Ascending aorta (tissue), 2 donors: ENCODE results near the gene OR7A5. TPM values are rescaled to one million over a fixed set of nuclear protein-coding genes. Genes with fewer than 3 reads are reported as not detected.

Experiments used
- DNase-seq, 2 donors: peaks; one replicate each; pipeline ENCODE4 v3.0.0-alpha.2; 2019; ENCODE audit warnings: low spot score in 2 of 2
- H3K27ac ChIP-seq, 2 donors: fragments of 200-600 bp; sonication (generic); one replicate each; pipeline ENCODE4 v1.5.1; 2016 to 2017; ENCODE audit warnings: mild to moderate bottlenecking in 1 of 2
- H3K27me3 ChIP-seq: fragments of 200-600 bp; sonication (generic); one replicate; pipeline ENCODE4 v1.5.1; 2017
- H3K36me3 ChIP-seq, 2 donors: fragments of 200-600 bp; sonication (generic); one replicate each; pipeline ENCODE4 v1.5.1; 2016
- H3K4me1 ChIP-seq, 2 donors: fragments of 200-600 bp; sonication (generic); one replicate each; pipeline ENCODE4 v1.5.1; 2016 to 2017; ENCODE audit warnings: mild to moderate bottlenecking in 1 of 2
- H3K4me3 ChIP-seq, 2 donors: fragments of 200-600 bp; sonication (generic); one replicate each; pipeline ENCODE4 v1.5.1; 2016 to 2017; ENCODE audit warnings: mild to moderate bottlenecking in 1 of 2
- H3K9me3 ChIP-seq, 2 donors: fragments of 200-600 bp; sonication (generic); one replicate each; pipeline ENCODE4 v1.5.1; 2016
- CTCF ChIP-seq, 3 experiments: fragments of 200-600 bp in 2 of 3; fragments of 450-650 bp in 1 of 3; sonication (generic) in 2 of 3; IDR thresholded peaks; one replicate each; pipeline ENCODE4 v1.5.1; 2016 to 2019; ENCODE audit warnings: antibody characterized with exemption in 3 of 3, mild to moderate bottlenecking in 1 of 3, moderate library complexity in 1 of 3
- intact Hi-C: fragments of 100-400 bp; cut with DNase I; formaldehyde crosslinking; loops from one replicate; pipeline ENCODE4 v1.15.1; 2023
- total RNA-seq: library from RNA; depleted of rRNA; stranded (reverse); fragments of >200 nt; gene quantifications from one replicate; pipeline ENCODE4 v1.1.0, GENCODE V29; 2016

Gene OR7A5
- total RNA-seq, 1 donor from 2014 or later: not detected

DNA sequence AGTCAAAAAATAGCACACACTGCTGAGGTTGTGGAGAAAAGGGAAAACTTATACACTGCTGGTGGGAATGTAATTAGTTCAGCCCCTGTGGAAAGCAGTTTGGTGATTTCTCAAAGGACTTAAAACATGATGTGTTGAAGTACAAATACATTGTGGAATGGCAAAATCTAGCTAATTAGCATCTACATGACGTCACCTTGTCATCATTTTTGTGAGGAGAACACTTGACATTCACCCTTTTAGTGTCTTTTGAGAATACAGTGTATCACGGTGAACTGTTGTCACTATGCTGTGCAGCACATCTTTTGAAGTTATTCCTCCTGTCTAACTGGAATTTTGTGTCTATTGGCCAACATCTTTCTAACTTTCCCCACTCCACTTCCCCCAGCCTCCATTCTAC is 8.2 kb upstream of the OR7A5 start:
- H3K4me3 ChIP-seq: no peak overlapping the region
- no peak overlapping the region for H3K27ac ChIP-seq
- no peaks in the 10 kb centered on the region for H3K27me3 ChIP-seq
- H3K36me3 ChIP-seq: no peaks in the 10 kb centered on the region
- no peak for DNase-seq
- H3K9me3 ChIP-seq: no peaks in the 10 kb centered on the region
- intact Hi-C loops: no loop called here
- no peak for TF ChIP-seq CTCF (IDR thresholded peaks at IDR 0.05)
- no peaks in the 10 kb centered on the region for H3K4me1 ChIP-seq

DNA sequence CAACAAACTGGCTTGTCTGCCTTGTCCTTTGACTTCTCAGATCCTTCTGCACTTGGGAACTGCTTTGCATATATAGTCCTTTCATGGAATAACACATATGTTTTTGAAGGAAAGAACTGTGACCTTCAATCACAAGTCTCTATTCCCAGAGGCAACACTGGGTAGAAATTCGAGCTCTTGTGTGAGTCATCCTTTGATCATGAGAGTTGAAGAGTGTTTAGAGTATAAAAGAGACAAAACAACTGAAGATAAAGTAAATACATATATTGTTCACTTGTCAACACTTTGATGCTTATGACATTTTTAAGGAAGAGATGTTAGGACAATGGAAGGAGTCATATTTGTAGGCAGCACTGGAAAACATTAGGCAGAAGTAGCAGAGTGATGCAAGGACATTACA is 5.2 kb upstream of the OR7A5 start:
- Histone ChIP-seq H3K27ac (no peak overlapping the region), H3K36me3 (no peaks in the 10 kb centered on the region), H3K4me3 (no peak overlapping the region), H3K27me3 (no peaks in the 10 kb centered on the region), H3K9me3 (no peaks in the 10 kb centered on the region), H3K4me1 (no peaks in the 10 kb centered on the region)
- TF ChIP-seq CTCF (IDR thresholded peaks at IDR 0.05): no peak
- intact Hi-C loops: no loop called here
- DNase-seq: no peak

DNA sequence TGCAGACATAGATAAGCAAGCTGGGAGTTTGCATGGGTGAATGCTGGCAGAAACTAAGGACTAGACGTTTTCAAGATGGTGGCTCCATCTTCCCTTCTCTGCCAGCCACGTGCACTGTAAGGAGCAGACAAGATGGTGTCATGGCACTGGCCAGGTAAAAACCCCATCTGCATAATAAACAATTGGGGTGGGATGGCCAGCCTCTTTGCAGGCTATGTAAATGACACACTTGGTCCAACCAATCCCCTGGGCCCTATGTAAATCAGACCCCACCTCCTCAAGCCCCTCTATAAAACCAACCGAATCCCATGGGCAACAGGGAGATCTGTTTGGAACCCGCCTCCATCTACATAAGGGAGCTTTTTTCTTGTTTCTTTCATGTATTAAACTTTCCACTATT is 2.4 kb upstream of the OR7A5 start:
- intact Hi-C loops: no loop called here
- TF ChIP-seq CTCF (IDR thresholded peaks at IDR 0.05): no peak
- Histone ChIP-seq H3K27me3 (no peaks in the 10 kb centered on the region), H3K36me3 (no peaks in the 10 kb centered on the region), H3K4me1 (no peaks in the 10 kb centered on the region), H3K27ac (no peak overlapping the region), H3K4me3 (no peak overlapping the region), H3K9me3 (no peaks in the 10 kb centered on the region)
- DNase-seq: no peak

GRCh38 chr19:14830702-14831101 is 4.3 kb downstream of the OR7A5 start:
- Histone ChIP-seq H3K27ac (no peak overlapping the region), H3K4me3 (no peak overlapping the region), H3K27me3 (no peaks in the 10 kb centered on the region), H3K4me1 (no peaks in the 10 kb centered on the region), H3K9me3 (no peaks in the 10 kb centered on the region), H3K36me3 (no peaks in the 10 kb centered on the region)
- intact Hi-C loops: no loop called here
- no peak for TF ChIP-seq CTCF (IDR thresholded peaks at IDR 0.05)
- DNase-seq: no peak

- no peaks in the 10 kb centered on the region for H3K36me3 ChIP-seq
- H3K4me3 ChIP-seq: no peak overlapping the region
- no peak for DNase-seq
- no peaks in the 10 kb centered on the region for H3K4me1 ChIP-seq
- no peak overlapping the region for H3K27ac ChIP-seq
- no peak for TF ChIP-seq CTCF (IDR thresholded peaks at IDR 0.05)
- no peaks in the 10 kb centered on the region for H3K9me3 ChIP-seq
- intact Hi-C loops: no loop called here
- no peaks in the 10 kb centered on the region for H3K27me3 ChIP-seq
These were observed 9.0 kb downstream of the OR7A5 start for GRCh38 chr19:14826006-14826405.

- TF ChIP-seq CTCF (IDR thresholded peaks at IDR 0.05): no peak
These were observed 13.0 kb downstream of the OR7A5 start for GRCh38 chr19:14821937-14822336.

More at GRCh38 chr19:14821937-14822336, 13.0 kb downstream of the OR7A5 start:
- intact Hi-C loops: no loop called here
- H3K9me3 ChIP-seq: no peaks in the 10 kb centered on the region
- no peaks in the 10 kb centered on the region for H3K4me1 ChIP-seq
- no peak for DNase-seq
- no peak overlapping the region for H3K4me3 ChIP-seq
- no peaks in the 10 kb centered on the region for H3K36me3 ChIP-seq
- H3K27me3 ChIP-seq: no peaks in the 10 kb centered on the region
- H3K27ac ChIP-seq: no peak overlapping the region
